H1 (cell line): ENCODE measurements around the gene TADA1.

Experiments used
- ASH2L ChIP-seq: fragments of 200-600, 300-600 bp; sonication (generic); IDR thresholded peaks from one replicate; pipeline ENCODE4 v1.7.1; 2017; ENCODE audit warnings: low read length
- CHD1 ChIP-seq: IDR thresholded peaks from 2 replicates; pipeline ENCODE4 v1.6.1; 2012; ENCODE audit warnings: low read depth, low read length, improper control_type of control experiment
- EP300 ChIP-seq, 2 experiments: IDR thresholded peaks; 1 replicate in 1 of 2; 2 replicates in 1 of 2; pipeline ENCODE4 v1.6.1; 2011 to 2012; ENCODE audit warnings: low read depth in 2 of 2, low read length in 2 of 2, mild to moderate bottlenecking in 2 of 2, borderline replicate concordance in 1 of 2, inconsistent platforms in 1 of 2, moderate library complexity in 1 of 2
- EZH2 ChIP-seq: fragments of 200-600 bp; sonication (generic); IDR thresholded peaks from 2 replicates; pipeline ENCODE4 v1.7.1; 2012; ENCODE audit warnings: low read depth, mild to moderate bottlenecking, moderate library complexity, low read length, inconsistent platforms; ENCODE audit not compliant: severe bottlenecking
- GABPA ChIP-seq: IDR thresholded peaks from 2 replicates; pipeline ENCODE4 v1.6.1; 2011; ENCODE audit warnings: mild to moderate bottlenecking, low read length, moderate library complexity, borderline replicate concordance; ENCODE audit not compliant: insufficient read depth
- HDAC6 ChIP-seq: IDR thresholded peaks from one replicate; pipeline ENCODE4 v1.7.1; 2012; ENCODE audit warnings: low read depth, mild to moderate bottlenecking, inconsistent platforms, low read length, moderate library complexity
- MAFK ChIP-seq: IDR thresholded peaks from 2 replicates; pipeline ENCODE4 v1.6.1; 2012; ENCODE audit warnings: low read depth, mild to moderate bottlenecking, improper control_type of control experiment, low read length
- POLR2A ChIP-seq, 2 experiments: IDR thresholded peaks; 1 replicate in 1 of 2; 2 replicates in 1 of 2; pipeline ENCODE4 v1.6.1; 2011; ENCODE audit warnings: low read depth in 2 of 2, low read length in 2 of 2, mild to moderate bottlenecking in 2 of 2; ENCODE audit errors: control extremely low read depth in 1 of 2
- RAD21 ChIP-seq, 2 experiments: IDR thresholded peaks in 1 of 2; conservative IDR thresholded peaks in 1 of 2; 2 replicates each; pipeline ENCODE4 v1.6.1; 2011; ENCODE audit warnings: low read depth in 2 of 2, low read length in 2 of 2, improper control_type of control experiment in 1 of 2, inconsistent platforms in 1 of 2, mild to moderate bottlenecking in 1 of 2, moderate library complexity in 1 of 2
- TF ChIP-seq, protein P1 (sequence below), 3 experiments: IDR thresholded peaks; 1 replicate in 2 of 3; 2 replicates in 1 of 3; pipeline versions ENCODE4 v1.5.1 to v1.6.1; 2011; ENCODE audit warnings: low read length in 3 of 3, mild to moderate bottlenecking in 3 of 3, inconsistent platforms in 2 of 3, low read depth in 1 of 3, moderate library complexity in 1 of 3; ENCODE audit not compliant: insufficient read depth in 1 of 3; ENCODE audit errors: control extremely low read depth in 1 of 3
- TF ChIP-seq, protein P2 (sequence below): IDR thresholded peaks from 2 replicates; pipeline ENCODE4 v1.6.1; 2012; ENCODE audit warnings: low read length, inconsistent platforms

DNA sequence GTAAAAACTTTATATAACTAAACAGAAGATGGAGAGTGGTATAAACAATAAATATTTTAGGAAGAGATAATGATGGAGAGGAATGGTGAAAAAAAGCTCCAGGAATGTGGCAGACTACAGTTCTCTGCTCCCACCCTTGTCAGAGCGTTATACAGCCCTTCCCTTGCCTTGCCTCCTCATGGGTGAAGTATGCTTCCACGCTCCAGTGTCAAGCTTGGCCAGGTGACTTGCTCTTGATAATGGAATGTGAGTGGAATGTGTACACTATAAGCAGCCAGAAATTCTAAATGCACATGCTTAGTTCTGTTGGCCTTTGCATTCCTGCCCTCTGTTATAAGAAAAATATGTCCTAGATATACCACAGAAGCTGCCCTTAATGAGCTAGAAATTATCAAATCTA is 61.5 kb downstream of the TADA1 start:
- TF ChIP-seq EZH2 (no peak), POLR2A (IDR thresholded peaks at IDR 0.05; ENCODE audit: control extremely low read depth in 1 of 2, low read depth in 2 of 2, low read length in 2 of 2) (no peak), CHD1 (no peak), HDAC6 (no peak), EP300 (IDR thresholded peaks at IDR 0.05; ENCODE audit: borderline replicate concordance in 1 of 2, low read depth in 2 of 2, low read length in 2 of 2) (no peak), ASH2L (no peak), RAD21 (IDR thresholded peaks at IDR 0.05 in 1 of 2, conservative IDR thresholded peaks at IDR 0.05 in 1 of 2; ENCODE audit: low read depth in 2 of 2, low read length in 2 of 2) (no peak), MAFK (no peak), GABPA (no peak)
- TF ChIP-seq, protein P1, sequence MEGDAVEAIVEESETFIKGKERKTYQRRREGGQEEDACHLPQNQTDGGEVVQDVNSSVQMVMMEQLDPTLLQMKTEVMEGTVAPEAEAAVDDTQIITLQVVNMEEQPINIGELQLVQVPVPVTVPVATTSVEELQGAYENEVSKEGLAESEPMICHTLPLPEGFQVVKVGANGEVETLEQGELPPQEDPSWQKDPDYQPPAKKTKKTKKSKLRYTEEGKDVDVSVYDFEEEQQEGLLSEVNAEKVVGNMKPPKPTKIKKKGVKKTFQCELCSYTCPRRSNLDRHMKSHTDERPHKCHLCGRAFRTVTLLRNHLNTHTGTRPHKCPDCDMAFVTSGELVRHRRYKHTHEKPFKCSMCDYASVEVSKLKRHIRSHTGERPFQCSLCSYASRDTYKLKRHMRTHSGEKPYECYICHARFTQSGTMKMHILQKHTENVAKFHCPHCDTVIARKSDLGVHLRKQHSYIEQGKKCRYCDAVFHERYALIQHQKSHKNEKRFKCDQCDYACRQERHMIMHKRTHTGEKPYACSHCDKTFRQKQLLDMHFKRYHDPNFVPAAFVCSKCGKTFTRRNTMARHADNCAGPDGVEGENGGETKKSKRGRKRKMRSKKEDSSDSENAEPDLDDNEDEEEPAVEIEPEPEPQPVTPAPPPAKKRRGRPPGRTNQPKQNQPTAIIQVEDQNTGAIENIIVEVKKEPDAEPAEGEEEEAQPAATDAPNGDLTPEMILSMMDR (IDR thresholded peaks at IDR 0.05; ENCODE audit: control extremely low read depth in 1 of 3, insufficient read depth in 1 of 3, low read depth in 1 of 3, low read length in 3 of 3), result no peak
- TF ChIP-seq, protein P2, sequence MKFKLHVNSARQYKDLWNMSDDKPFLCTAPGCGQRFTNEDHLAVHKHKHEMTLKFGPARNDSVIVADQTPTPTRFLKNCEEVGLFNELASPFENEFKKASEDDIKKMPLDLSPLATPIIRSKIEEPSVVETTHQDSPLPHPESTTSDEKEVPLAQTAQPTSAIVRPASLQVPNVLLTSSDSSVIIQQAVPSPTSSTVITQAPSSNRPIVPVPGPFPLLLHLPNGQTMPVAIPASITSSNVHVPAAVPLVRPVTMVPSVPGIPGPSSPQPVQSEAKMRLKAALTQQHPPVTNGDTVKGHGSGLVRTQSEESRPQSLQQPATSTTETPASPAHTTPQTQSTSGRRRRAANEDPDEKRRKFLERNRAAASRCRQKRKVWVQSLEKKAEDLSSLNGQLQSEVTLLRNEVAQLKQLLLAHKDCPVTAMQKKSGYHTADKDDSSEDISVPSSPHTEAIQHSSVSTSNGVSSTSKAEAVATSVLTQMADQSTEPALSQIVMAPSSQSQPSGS, result no peak
